ENCODE results near the gene SLC16A10. TPM values are rescaled to one million over a fixed set of nuclear protein-coding genes. Genes with fewer than 3 reads are reported as not detected.

The SLC16A10 gene
- total RNA-seq, 2 experiments from 2014 or later: 6.6 to 8.1 TPM

GRCh38 chr6:111150577-111150976, 63.3 kb downstream of the SLC16A10 start:
- CTCF ChIA-PET: no interaction called here

GRCh38 chr6:111154981-111155380, 67.7 kb downstream of the SLC16A10 start:
- intact Hi-C loops (cut with micrococcal nuclease): loop anchor here (1.0 to 10.0 kb wide), 4 partner anchors 41 to 882 kb away; no protein-coding TSS in a partner anchor
- Mint-ChIP-seq H3K4me1 (ENCODE audit: low read depth) (peaks cover 39% of the 10 kb centered on the region), H3K9me3 (peaks cover 1% of the 10 kb centered on the region), H3K27ac (no peak overlapping the region), H3K27me3 (ENCODE audit: low read depth) (no peaks in the 10 kb centered on the region), H3K36me3 (ENCODE audit: low read depth) (peaks cover 5% of the 10 kb centered on the region), H3K4me3 (no peak overlapping the region)
- CTCF ChIA-PET: interaction anchor here (1.0 kb wide), 1 partner anchor 97 kb away, joined by 5 read pairs; no protein-coding TSS in a partner anchor
- peak; percentile 60 for DNase-seq

More at GRCh38 chr6:111150577-111150976, 63.3 kb downstream of the SLC16A10 start:
- Mint-ChIP-seq H3K36me3 (ENCODE audit: low read depth) (peaks cover 7% of the 10 kb centered on the region), H3K9me3 (no peaks in the 10 kb centered on the region), H3K4me3 (no peak overlapping the region), H3K4me1 (ENCODE audit: low read depth) (peaks cover 15% of the 10 kb centered on the region), H3K27ac (no peak overlapping the region), H3K27me3 (ENCODE audit: low read depth) (no peaks in the 10 kb centered on the region)
- DNase-seq: no peak
- intact Hi-C loops (cut with micrococcal nuclease): loop anchor here (10.0 kb wide), 1 partner anchor 694 kb away; no protein-coding TSS in a partner anchor

- Mint-ChIP-seq H3K27ac (no peak overlapping the region), H3K36me3 (ENCODE audit: low read depth) (peaks cover 17% of the 10 kb centered on the region), H3K4me1 (ENCODE audit: low read depth) (peaks cover 49% of the 10 kb centered on the region), H3K9me3 (peaks cover 14% of the 10 kb centered on the region), H3K4me3 (no peak overlapping the region), H3K27me3 (ENCODE audit: low read depth) (no peaks in the 10 kb centered on the region)
- CTCF ChIA-PET: interaction anchor here (0.7 to 1.3 kb wide), 2 partner anchors 53 to 322 kb away, joined by 3 to 4 read pairs; no protein-coding TSS in a partner anchor
- intact Hi-C loops (cut with micrococcal nuclease): loop anchor here (5.0 to 10.0 kb wide), 2 partner anchors 687 to 880 kb away; no protein-coding TSS in a partner anchor
- peak; percentile 13 for DNase-seq
Observed at GRCh38 chr6:111157412-111157811, 70.1 kb downstream of the SLC16A10 start.

GRCh38 chr6:111159633-111160032, 72.3 kb downstream of the SLC16A10 start:
- H3K27ac Mint-ChIP-seq: no peak overlapping the region
- peaks cover 17% of the 10 kb centered on the region for H3K36me3 Mint-ChIP-seq (ENCODE audit: low read depth)
- CTCF ChIA-PET: no interaction called here
- H3K4me1 Mint-ChIP-seq (ENCODE audit: low read depth): peaks cover 43% of the 10 kb centered on the region
- no peak for DNase-seq
- no peak overlapping the region for H3K4me3 Mint-ChIP-seq
- no peaks in the 10 kb centered on the region for H3K27me3 Mint-ChIP-seq (ENCODE audit: low read depth)
- intact Hi-C loops (cut with micrococcal nuclease): loop anchor here (1.0 to 10.0 kb wide), 5 partner anchors 15 to 878 kb away; no protein-coding TSS in a partner anchor
- peaks cover 19% of the 10 kb centered on the region for H3K9me3 Mint-ChIP-seq

- Mint-ChIP-seq H3K9me3 (peaks cover 19% of the 10 kb centered on the region), H3K27ac (no peak overlapping the region), H3K4me3 (no peak overlapping the region), H3K4me1 (ENCODE audit: low read depth) (peaks cover 30% of the 10 kb centered on the region), H3K36me3 (ENCODE audit: low read depth) (peaks cover 22% of the 10 kb centered on the region), H3K27me3 (ENCODE audit: low read depth) (no peaks in the 10 kb centered on the region)
- CTCF ChIA-PET: interaction anchor here (0.6 kb wide), 1 partner anchor 179 kb away, joined by 4 read pairs; no protein-coding TSS in a partner anchor
- intact Hi-C loops (cut with micrococcal nuclease): no loop called here
- no peak for DNase-seq
Observed at GRCh38 chr6:111161650-111162049, 74.3 kb downstream of the SLC16A10 start.

GRCh38 chr6:111162504-111162903, 75.2 kb downstream of the SLC16A10 start:
- Mint-ChIP-seq H3K27me3 (ENCODE audit: low read depth) (no peaks in the 10 kb centered on the region), H3K36me3 (ENCODE audit: low read depth) (peaks cover 22% of the 10 kb centered on the region), H3K9me3 (peaks cover 19% of the 10 kb centered on the region), H3K4me3 (no peak overlapping the region), H3K4me1 (ENCODE audit: low read depth) (peaks cover 24% of the 10 kb centered on the region), H3K27ac (no peak overlapping the region)
- CTCF ChIA-PET: interaction anchor here (0.7 kb wide), 1 partner anchor 917 kb away, joined by 4 read pairs; no protein-coding TSS in a partner anchor
- DNase-seq: no peak
- intact Hi-C loops (cut with micrococcal nuclease): no loop called here

- Mint-ChIP-seq H3K4me3 (no peak overlapping the region), H3K27me3 (ENCODE audit: low read depth) (no peaks in the 10 kb centered on the region), H3K27ac (no peak overlapping the region), H3K4me1 (ENCODE audit: low read depth) (peaks cover 27% of the 10 kb centered on the region), H3K36me3 (ENCODE audit: low read depth) (no peaks in the 10 kb centered on the region), H3K9me3 (no peaks in the 10 kb centered on the region)
- intact Hi-C loops (cut with micrococcal nuclease): loop anchor here (1.0 kb wide), 1 partner anchor 13 kb away; no protein-coding TSS in a partner anchor
- CTCF ChIA-PET: interaction anchor here (0.6 to 0.7 kb wide), 3 partner anchors 23 to 547 kb away, joined by 3 to 4 read pairs (median 3); no protein-coding TSS in a partner anchor
- DNase-seq: no peak
Observed at GRCh38 chr6:111171577-111172400, 84.5 kb downstream of the SLC16A10 start.

- no peaks in the 10 kb centered on the region for H3K9me3 Mint-ChIP-seq
- H3K4me1 Mint-ChIP-seq (ENCODE audit: low read depth): peaks cover 27% of the 10 kb centered on the region
- intact Hi-C loops (cut with micrococcal nuclease): loop anchor here (1.0 kb wide), 1 partner anchor 12 kb away; no protein-coding TSS in a partner anchor
- DNase-seq: no peak
- H3K4me3 Mint-ChIP-seq: no peak overlapping the region
- H3K27me3 Mint-ChIP-seq (ENCODE audit: low read depth): no peaks in the 10 kb centered on the region
- CTCF ChIA-PET: interaction anchor here (0.7 to 1.3 kb wide), 2 partner anchors 76 to 85 kb away, joined by 3 read pairs; partner anchors contain the start of gene SLC16A10
- no peak overlapping the region for H3K27ac Mint-ChIP-seq
- H3K36me3 Mint-ChIP-seq (ENCODE audit: low read depth): no peaks in the 10 kb centered on the region
Observed at GRCh38 chr6:111172563-111172962, 85.3 kb downstream of the SLC16A10 start.

- intact Hi-C loops (cut with micrococcal nuclease): no loop called here
- Mint-ChIP-seq H3K4me3 (no peak overlapping the region), H3K27me3 (ENCODE audit: low read depth) (no peaks in the 10 kb centered on the region), H3K4me1 (ENCODE audit: low read depth) (peaks cover 27% of the 10 kb centered on the region), H3K9me3 (no peaks in the 10 kb centered on the region), H3K36me3 (ENCODE audit: low read depth) (peaks cover 5% of the 10 kb centered on the region), H3K27ac (no peak overlapping the region)
- CTCF ChIA-PET: interaction anchor here (0.6 to 1.5 kb wide), 4 partner anchors 36 to 115 kb away, joined by 3 to 4 read pairs (median 3); partner anchors contain the start of gene SLC16A10
- no peak for DNase-seq
Observed at GRCh38 chr6:111173341-111173740, 86.0 kb downstream of the SLC16A10 start.

GRCh38 chr6:111173946-111174345, 86.6 kb downstream of the SLC16A10 start:
- CTCF ChIA-PET: interaction anchor here (0.6 to 1.9 kb wide), 5 partner anchors 36 to 116 kb away, joined by 3 to 4 read pairs (median 3); no protein-coding TSS in a partner anchor
- H3K27ac Mint-ChIP-seq: no peak overlapping the region
- H3K4me1 Mint-ChIP-seq (ENCODE audit: low read depth): peaks cover 27% of the 10 kb centered on the region
- no peaks in the 10 kb centered on the region for H3K27me3 Mint-ChIP-seq (ENCODE audit: low read depth)
- DNase-seq: no peak
- peaks cover 5% of the 10 kb centered on the region for H3K36me3 Mint-ChIP-seq (ENCODE audit: low read depth)
- intact Hi-C loops (cut with micrococcal nuclease): loop anchor here (2.0 kb wide), 2 partner anchors 15 to 83 kb away; no protein-coding TSS in a partner anchor
- H3K9me3 Mint-ChIP-seq: no peaks in the 10 kb centered on the region
- no peak overlapping the region for H3K4me3 Mint-ChIP-seq

- Mint-ChIP-seq H3K4me3 (no peak overlapping the region), H3K27ac (no peak overlapping the region), H3K4me1 (ENCODE audit: low read depth) (peaks cover 27% of the 10 kb centered on the region), H3K27me3 (ENCODE audit: low read depth) (no peaks in the 10 kb centered on the region), H3K9me3 (no peaks in the 10 kb centered on the region), H3K36me3 (ENCODE audit: low read depth) (peaks cover 8% of the 10 kb centered on the region)
- intact Hi-C loops (cut with micrococcal nuclease): loop anchor here (2.0 kb wide), 2 partner anchors 16 to 84 kb away; no protein-coding TSS in a partner anchor
- no peak for DNase-seq
- CTCF ChIA-PET: interaction anchor here (1.5 to 1.9 kb wide), 2 partner anchors 79 to 118 kb away, joined by 4 read pairs; no protein-coding TSS in a partner anchor
Observed at GRCh38 chr6:111175109-111175508, 87.8 kb downstream of the SLC16A10 start.
